Hematopoietic multipotent progenitor cell treated with erythropoietin and hydrocortisone succinate and interleukin-3 and kit ligand, for 15 days (in vitro differentiated cells): ENCODE data around the gene ZIC1.

Source experiments
- DNase-seq: peaks from one replicate; pipeline ENCODE4 v3.0.0-alpha.2; 2015; ENCODE audit warnings: low spot score

The ZIC1 gene

DNA sequence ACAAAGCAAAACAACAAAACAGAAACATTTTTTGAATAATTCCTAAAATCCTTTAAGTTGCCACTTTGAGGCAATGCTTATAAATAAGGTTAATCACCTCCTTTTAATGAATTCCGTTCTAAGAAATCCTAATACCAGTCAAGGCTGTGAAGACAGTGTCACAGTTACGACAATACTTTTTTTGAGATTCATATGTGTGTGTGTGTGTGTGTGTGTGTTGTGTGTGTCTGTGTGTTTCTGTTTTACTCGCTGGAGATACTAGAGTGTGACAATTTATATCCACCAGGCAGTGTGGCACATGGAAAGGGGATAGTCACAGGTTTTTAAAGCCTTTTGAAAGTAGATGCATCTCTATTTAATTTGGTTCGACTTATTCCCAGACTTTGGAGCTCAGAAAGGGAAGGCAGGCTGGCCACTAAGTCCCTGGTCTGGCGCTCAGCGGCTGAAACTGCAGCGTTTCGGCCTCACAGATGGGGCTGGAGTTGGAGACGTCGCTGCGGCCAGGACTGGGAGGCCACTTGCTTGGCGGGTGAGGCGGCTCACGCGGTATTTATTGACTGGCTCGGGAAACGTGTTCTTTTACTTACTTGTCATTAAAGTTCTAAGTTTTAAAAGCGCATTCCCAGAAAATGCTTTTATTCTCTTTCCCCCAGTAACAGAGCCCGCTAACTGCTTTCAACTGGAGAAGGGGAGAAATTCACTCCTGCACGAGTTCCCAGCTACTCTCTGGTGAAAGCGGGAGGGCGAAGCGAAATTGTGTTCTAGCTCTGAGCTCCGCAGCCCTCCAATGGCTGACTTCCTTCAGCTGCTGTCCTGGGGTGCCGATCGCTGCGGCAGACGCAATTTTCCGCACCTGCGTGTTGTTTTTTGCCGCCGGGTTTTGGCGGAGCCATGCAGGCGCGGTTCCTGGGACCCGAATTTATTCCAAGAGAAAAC, 13.7 kb downstream of the ZIC1 start:
- DNase-seq = no peak

DNA sequence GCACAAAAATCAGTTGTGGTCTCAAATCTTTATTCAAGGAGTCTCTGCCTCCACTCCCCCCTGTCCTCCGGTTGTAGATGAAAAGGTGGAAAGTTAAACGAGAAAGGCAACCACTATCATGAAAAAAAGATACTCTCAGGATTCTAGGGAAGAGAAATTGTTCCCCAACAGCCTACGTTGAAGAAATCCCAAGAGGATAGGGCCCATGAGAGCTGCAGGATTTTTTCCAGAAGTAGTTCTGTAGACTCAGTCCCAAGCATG, 14.3 kb downstream of the ZIC1 start:
- no peak for DNase-seq

DNA sequence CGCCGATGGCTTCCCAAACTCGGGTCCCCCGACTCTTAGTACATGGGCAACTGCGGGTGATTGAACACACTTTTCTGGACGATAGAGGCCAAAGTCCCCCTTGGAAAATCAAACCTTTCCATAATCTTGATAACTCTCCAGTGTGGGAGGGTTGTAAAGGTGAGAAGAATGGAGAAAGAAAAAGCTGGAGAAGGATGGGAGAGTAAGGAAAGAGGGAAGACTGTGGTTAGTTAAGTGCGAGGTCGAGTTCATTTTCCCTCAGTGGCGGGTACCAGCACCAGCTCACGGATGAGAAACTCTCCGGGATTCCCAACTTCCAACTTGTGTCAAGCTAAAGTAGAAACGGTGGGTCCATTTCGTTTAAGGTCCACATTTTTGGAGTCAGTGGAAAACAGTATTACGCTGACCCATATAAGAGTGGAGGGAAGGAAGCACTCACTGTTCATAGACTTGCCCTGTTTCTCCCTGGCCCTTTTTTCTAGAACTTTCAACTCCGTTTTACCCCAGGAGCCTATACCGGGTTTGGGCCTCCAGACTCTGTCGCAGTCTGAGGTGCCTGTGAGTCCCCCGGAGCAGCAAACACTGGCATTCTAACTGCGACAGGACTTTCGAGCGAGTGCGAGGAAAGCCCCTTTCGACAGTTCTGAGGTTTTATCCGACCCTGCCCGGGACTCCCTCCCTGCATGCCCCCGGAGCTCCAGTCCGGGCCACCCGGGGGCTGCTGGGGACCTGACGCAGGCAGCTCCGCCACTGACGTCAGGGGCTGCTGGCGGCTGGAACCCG, 14.8 kb downstream of the ZIC1 start:
- DNase-seq = no peak

DNA sequence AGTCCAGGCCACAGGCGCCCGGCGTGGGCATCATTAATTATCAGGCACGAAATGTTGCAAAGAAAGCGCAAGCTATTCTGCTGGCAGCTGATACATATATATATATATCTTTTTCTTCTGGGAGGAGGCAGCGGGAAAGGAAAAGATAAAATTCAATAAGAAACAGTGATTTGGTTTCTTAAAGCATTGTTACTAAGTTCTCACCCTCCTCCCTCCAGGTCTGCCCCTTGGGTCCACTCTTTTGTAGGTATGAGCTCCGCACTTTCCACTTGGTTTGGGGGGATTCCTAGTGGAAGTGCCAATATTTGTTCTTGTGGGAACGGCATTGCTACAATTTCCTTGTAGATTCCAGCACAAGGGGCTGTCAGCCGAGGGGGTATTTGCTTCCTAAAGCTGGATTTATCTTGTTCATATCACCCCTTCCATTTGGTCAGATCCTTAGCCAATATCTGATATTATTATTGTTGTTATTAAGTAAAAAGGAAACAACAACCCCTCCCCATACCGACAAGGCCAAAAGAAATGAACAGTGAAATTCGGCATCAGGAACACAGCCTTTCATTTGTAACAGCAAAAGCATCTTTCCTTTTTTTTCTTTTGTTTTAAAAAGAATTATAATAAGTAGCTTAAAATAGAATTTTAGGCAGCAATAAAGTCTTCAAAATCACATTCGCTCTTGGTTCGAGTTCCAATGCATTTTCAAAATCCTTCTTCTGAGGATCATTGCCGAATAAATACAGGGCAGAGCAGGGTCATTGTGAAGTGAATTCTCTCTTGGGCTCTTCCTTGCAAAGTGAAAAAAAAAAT, 15.6 kb downstream of the ZIC1 start:
- DNase-seq = no peak

DNA sequence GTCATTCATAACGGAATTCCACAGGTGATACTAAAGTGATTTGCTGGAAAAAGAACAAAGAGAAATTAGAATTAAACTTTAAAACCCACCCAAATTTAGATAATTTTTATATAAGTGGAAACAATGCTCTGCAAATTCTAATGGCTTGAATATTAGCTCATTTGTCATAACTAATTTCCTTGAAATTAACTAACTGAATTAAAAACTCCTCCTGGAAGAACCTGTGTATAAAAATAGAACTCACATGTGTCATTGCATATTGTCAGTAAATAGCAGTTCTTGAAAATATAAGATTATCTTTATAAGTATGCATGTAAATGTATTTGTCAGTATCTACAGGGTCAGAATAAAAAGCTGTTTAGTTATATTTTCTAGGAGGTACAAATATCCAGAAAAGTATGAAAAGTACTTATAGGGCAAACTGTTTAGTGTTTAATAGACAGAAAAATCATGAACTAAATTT, 16.3 kb downstream of the ZIC1 start:
- no peak for DNase-seq

DNA sequence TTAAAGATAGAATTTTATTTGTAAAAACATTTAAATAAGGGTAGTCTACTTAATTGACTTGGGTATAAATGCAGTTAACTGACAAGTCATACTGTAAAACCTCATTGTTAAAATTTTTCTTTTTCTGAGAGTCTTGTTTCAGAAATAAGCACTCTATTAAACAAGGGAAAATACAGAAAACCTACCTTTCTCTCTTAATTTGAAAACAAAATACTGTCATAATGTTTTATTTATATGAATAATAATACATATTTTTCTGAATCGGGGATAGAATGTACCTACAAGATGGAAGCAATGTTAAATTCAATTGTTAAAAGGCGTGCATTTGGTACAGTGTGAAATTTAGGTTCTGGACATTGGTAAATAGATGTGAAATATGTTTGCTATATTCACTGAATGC, 17.8 kb downstream of the ZIC1 start:
- no peak for DNase-seq

DNA sequence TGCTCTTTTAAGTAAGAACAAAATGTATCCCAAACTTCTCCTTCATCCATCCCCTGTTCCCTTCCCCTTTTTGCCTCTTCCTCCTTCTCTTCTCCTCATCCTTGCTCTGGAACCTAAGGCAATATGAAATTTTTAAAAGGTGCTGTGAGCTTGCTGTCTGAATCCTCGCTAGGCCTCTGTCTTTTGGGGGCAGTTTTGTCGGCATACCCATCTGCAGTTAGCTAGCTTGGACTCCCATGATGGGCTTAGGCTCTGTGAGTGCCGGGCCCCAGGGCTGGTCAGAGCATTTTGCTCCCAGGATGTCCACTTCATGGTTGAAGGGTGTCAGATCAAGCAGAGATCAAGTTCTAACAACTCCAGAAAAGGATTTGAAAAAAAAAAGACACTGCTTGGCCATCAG, 18.6 kb downstream of the ZIC1 start:
- no peak for DNase-seq

DNA sequence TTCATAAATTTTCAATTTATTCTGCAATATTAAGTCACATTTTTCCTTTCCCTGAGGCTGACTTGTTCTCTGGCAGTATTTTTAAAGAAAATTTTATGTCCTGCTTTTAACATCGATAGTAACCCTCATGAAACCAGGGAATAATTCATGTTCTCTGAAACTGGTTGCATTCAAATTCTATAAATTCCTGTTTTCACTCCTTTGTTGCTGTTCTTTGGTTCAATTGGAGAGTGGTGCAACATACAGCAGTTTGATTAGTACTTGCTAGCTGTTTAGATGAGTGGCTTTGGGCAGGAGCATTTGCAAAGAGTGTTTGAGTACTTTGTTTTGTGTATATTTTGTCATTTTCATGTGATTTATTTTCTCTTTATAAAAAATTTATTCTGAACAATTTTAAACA, 19.2 kb downstream of the ZIC1 start:
- DNase-seq = no peak

DNA sequence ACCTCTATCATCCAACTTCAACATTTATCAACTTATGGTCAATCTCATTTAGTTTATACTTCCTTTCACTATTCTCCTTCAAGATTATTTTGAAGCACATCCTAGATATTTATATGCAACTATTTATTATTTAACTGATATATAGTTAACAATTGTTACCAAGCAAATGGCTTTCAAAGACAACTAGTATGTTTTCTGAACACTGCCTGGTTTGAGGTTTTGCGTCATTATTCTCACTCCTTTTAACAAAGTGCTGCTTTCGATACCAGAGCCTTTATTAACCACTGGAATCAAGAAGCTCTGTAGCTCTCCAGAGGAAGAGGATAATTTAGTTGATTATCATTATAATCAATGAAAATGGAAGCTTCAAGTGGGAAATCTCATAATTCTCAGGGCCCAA, 19.6 kb downstream of the ZIC1 start:
- no peak for DNase-seq

DNA sequence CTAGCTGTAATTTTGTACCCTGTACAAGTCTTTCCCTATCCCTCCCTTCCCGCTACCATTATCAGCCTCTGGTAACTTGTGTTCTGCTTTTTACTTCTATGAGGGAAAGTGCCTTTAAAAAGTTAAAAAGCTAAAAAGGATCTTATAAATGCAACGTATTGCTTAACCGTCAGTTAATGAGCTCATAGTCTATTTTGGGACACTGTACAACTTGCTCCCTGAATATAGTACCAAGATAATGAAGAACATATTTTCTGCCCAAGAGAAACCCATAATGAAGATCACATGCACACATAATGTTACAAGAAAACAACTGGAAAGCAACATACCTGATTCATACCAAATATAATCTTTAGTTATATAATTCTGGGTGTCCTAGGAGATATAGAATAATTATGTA, 22.6 kb downstream of the ZIC1 start:
- no peak for DNase-seq

DNA sequence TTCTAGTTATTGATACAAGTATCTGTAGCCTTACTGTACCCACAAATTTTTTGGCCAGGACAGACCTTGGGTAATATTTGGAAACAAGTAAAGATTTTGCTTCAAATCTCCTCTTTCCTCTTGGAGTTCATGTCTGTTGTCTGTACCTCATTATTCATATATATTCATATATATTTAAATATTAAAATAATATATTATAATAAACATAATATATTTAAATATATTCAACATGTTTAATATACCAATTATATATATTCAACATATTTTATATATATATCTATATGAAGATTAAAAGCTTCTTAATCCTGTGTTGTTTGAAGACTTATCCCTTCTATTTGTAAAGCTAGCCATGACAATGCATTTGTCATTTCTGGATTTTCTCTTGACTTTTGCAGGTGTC, 38.1 kb downstream of the ZIC1 start:
- no peak for DNase-seq

DNA sequence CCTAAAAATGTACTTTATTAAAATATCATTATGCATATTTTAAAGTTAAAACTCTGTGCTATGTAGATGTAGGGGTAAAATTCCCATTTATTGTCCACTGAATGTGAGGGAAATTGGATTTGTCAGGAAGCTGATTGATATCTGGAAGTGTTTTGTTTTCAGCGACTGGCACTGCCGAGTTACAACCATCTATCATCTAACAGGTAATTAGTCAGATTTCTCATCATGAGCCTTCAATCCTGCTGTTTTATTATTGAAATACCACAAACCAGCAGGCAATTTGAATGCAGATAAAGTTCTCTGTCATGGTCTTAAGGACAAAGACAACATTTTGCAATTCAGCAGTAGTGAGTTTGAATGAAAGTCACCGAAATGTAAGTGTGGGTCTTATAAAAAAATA, 40.5 kb downstream of the ZIC1 start:
- no peak for DNase-seq

DNA sequence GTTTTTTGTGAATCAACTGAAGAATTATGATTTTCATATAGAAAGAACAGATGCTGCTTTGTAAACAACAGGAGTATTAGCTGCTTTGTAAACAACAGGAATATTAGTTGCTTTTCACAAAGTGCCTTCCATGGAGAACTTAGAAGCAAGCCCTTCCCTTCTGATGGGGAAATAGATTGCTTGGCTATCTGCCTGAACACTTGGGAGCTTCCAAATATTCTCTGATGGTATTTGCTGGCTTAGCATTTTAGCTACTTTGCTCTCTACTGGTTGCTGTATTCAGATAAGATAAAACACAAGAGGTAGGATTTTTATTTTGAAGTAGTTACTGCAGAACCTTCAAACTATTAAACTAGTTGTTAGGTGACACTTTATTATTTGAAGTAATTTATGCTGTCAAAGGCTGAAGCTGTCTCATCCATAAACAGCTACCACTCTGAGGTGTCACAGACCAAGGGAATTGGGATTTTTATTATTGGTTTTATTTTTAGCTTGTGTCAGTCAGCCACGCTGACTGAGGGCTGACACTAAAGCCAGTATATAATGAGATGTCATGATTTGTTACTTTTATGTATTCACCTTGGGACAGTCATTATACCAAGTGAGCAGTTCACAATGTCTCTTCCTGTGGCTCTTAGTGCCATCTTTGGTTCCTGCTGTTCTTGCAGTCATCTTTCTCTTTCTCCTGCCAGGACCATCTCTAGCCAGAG, 50.0 kb downstream of the ZIC1 start:
- DNase-seq = no peak

DNA sequence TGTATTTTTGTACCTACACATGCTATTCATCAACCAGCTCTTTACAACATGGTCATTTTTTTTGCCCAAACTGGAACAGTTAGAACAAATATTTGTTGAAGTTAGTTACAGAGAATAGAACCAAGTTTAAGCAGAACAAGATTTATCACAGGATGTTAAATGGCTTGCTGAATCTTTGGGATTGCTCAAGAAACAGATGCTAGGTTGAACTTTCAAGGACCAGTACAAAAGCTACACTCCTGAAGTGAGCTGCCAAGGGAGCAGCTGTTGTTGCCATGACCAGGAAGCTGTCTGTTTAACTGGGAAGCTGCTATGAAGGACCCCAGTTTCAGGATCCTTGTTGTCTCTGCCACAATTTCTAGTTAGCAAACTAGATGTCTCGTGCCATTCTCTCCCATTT, 53.7 kb downstream of the ZIC1 start:
- no peak for DNase-seq
